RWPE2 (cell line): Measurements from ENCODE around the gene FARS2.

Experiments used
- ATAC-seq: fragments of 200-7000 bp; cut with Tn5 transposase; 3 replicates; pipeline ENCODE4 v1.9.1; 2021; ENCODE audit warnings: low read depth
- DNase-seq: peaks from one replicate; pipeline ENCODE4 v3.0.0-alpha.2; 2020; ENCODE audit warnings: low spot score
- H3K27ac ChIP-seq: fragments of 450-650 bp; 2 replicates; pipeline ENCODE4 v1.5.1; 2017; ENCODE audit warnings: mild to moderate bottlenecking; ENCODE audit not compliant: poor library complexity, severe bottlenecking
- H3K27me3 ChIP-seq: fragments of 250-450 bp; sonication (Bioruptor Pico); 2 replicates; pipeline ENCODE4 v1.5.1; 2021; ENCODE audit warnings: mild to moderate bottlenecking, moderate library complexity; ENCODE audit not compliant: insufficient read depth, poor library complexity, severe bottlenecking
- H3K36me3 ChIP-seq: fragments of 250-450 bp; sonication (Bioruptor Pico); 2 replicates; pipeline ENCODE4 v1.5.1; 2020; ENCODE audit warnings: low read depth, mild to moderate bottlenecking, moderate library complexity
- H3K4me1 ChIP-seq: fragments of 250-450 bp; sonication (Bioruptor Pico); 2 replicates; pipeline ENCODE4 v1.5.1; 2021; ENCODE audit warnings: mild to moderate bottlenecking, moderate library complexity; ENCODE audit not compliant: insufficient read depth, poor library complexity, severe bottlenecking
- H3K4me3 ChIP-seq: fragments of 250-450 bp; sonication (Bioruptor Pico); 2 replicates; pipeline ENCODE4 v1.5.1; 2021; ENCODE audit warnings: mild to moderate bottlenecking, moderate library complexity; ENCODE audit not compliant: severe bottlenecking
- H3K9me3 ChIP-seq: fragments of 250-450 bp; sonication (Bioruptor Pico); 2 replicates; pipeline ENCODE4 v1.5.1; 2021; ENCODE audit warnings: mild to moderate bottlenecking, moderate library complexity; ENCODE audit not compliant: severe bottlenecking
- CTCF ChIP-seq: fragments of 450-650 bp; IDR thresholded peaks from one replicate; pipeline ENCODE4 v1.5.1; 2017; ENCODE audit warnings: mild to moderate bottlenecking, moderate library complexity; ENCODE audit not compliant: poor library complexity, severe bottlenecking

FARS2 gene

GRCh38 chr6:5754904-5755303, 493.6 kb downstream of the FARS2 start:
- H3K4me1 ChIP-seq = no peaks in the 10 kb centered on the region
- no peak overlapping the region for H3K4me3 ChIP-seq
- no peaks in the 10 kb centered on the region for H3K27me3 ChIP-seq
- peaks cover 3% of the 10 kb centered on the region for H3K9me3 ChIP-seq
- no peak for DNase-seq
- H3K27ac ChIP-seq = no peak overlapping the region
- H3K36me3 ChIP-seq = no peaks in the 10 kb centered on the region
- TF ChIP-seq CTCF = no peak
- ATAC-seq = no peak

GRCh38 chr6:5759571-5759970, 498.3 kb downstream of the FARS2 start:
- no peak for ATAC-seq
- Histone ChIP-seq H3K36me3 (no peaks in the 10 kb centered on the region), H3K27me3 (no peaks in the 10 kb centered on the region), H3K4me3 (no peak overlapping the region), H3K9me3 (peaks cover 3% of the 10 kb centered on the region), H3K27ac (no peak overlapping the region), H3K4me1 (no peaks in the 10 kb centered on the region)
- no peak for DNase-seq
- TF ChIP-seq CTCF = no peak

GRCh38 chr6:5761370-5761769, 500.1 kb downstream of the FARS2 start:
- DNase-seq (no peak), ATAC-seq (no peak)
- no peaks in the 10 kb centered on the region for H3K27me3 ChIP-seq
- no peak overlapping the region for H3K4me3 ChIP-seq
- no peak for TF ChIP-seq CTCF
- H3K36me3 ChIP-seq = no peaks in the 10 kb centered on the region
- no peaks in the 10 kb centered on the region for H3K9me3 ChIP-seq
- no peaks in the 10 kb centered on the region for H3K4me1 ChIP-seq
- no peak overlapping the region for H3K27ac ChIP-seq

- Histone ChIP-seq H3K27me3 (no peaks in the 10 kb centered on the region), H3K4me1 (no peaks in the 10 kb centered on the region), H3K36me3 (no peaks in the 10 kb centered on the region), H3K4me3 (no peak overlapping the region), H3K27ac (no peak overlapping the region), H3K9me3 (no peaks in the 10 kb centered on the region)
- ATAC-seq (no peak), DNase-seq (no peak)
- TF ChIP-seq CTCF = no peak
Observed at GRCh38 chr6:5762561-5762968, 501.3 kb downstream of the FARS2 start.

- no peak overlapping the region for H3K4me3 ChIP-seq
- no peaks in the 10 kb centered on the region for H3K27me3 ChIP-seq
- no peaks in the 10 kb centered on the region for H3K4me1 ChIP-seq
- DNase-seq = no peak
- no peak overlapping the region for H3K27ac ChIP-seq
- ATAC-seq = no peak
- no peak for TF ChIP-seq CTCF
- no peaks in the 10 kb centered on the region for H3K36me3 ChIP-seq
- H3K9me3 ChIP-seq = no peaks in the 10 kb centered on the region
Observed at GRCh38 chr6:5763407-5763806, 502.1 kb downstream of the FARS2 start.
